ENCODE measurements around the gene THUMPD2.
"Not testable (repeated sequence)": the region's sequence is repeated elsewhere in the genome, so short reads cannot be mapped to it uniquely, and the experiment has no call there.

Gene THUMPD2

GRCh38 chr2:39778775-39779340 is at the start of gene THUMPD2:
Gene THUMPD2, minus strand, starts transcription at chr2:39779258. Its CDS starts 19 bp downstream, at chr2:39779239.
- DNase-seq, result peak; percentile 5 to 29

GRCh38 chr2:39821871-39822270 is 42.8 kb upstream of the THUMPD2 start:
- DNase-seq, result no peak

GRCh38 chr2:39816845-39817244 is 37.8 kb upstream of the THUMPD2 start:
- no peak for DNase-seq

DNA sequence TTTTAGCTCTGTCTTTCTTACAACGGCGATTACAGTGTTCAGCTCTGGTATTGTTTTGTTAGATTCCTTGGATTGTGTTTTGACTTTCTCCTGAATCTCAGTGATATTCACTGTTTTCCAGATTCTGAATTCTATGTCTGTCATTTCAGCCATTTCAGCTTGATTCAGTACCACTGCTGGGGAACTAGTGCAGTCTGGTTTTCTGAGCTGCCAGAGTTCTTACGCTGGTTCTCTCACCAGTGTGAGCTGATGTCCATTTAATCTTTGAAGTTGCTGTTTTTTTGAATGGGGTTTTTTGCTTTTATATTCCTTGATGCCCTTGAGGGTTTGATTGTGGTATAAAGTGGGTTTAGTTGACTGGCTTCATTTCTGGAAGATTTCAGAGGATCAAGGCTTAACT is 37.4 kb upstream of the THUMPD2 start:
- DNase-seq, result no peak

GRCh38 chr2:39805936-39806608 is 27.0 kb upstream of the THUMPD2 start:
- DNase-seq, result no peak

- DNase-seq, result no peak
Observed at GRCh38 chr2:39803839-39804238, 24.8 kb upstream of the THUMPD2 start.

GRCh38 chr2:39800752-39801151 is 21.7 kb upstream of the THUMPD2 start:
- no peak for DNase-seq

GRCh38 chr2:39796134-39796533 is 17.1 kb upstream of the THUMPD2 start:
- DNase-seq, result no peak

DNA sequence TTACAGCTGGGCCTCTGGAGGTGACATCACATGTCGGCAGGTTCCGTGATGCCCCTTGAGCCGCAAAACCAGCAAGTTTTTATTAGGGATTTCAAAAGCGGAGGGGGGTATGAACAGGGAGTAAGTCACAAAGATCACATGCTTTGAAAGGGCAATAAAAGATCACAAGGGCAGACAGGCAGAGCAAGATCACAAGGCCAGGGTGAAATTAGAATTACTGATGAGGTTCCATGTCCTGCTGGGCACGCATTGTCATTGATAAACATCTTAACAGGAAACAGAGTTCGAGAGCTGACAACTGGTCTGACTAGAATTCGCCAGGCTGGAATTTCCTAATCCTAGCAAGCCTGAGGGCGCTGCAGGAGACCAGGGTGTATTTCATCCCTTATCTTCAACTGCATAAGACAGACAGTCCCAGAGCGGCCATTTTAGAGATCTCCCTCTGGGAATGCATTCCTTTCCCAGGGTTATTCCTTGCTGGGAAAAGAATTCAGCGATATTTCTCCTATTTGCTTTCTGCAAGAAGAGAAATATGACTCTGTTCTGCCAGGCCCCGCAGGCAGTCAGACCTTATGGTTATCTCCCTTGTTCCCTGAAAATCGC is 11.3 kb upstream of the THUMPD2 start:
- DNase-seq, result not testable (repeated sequence)

GRCh38 chr2:39787950-39788349 is 8.9 kb upstream of the THUMPD2 start:
- no peak for DNase-seq

- peak in 1 of 2 donors; percentile 23 for DNase-seq
Observed at GRCh38 chr2:39786761-39787522, 7.9 kb upstream of the THUMPD2 start.

DNA sequence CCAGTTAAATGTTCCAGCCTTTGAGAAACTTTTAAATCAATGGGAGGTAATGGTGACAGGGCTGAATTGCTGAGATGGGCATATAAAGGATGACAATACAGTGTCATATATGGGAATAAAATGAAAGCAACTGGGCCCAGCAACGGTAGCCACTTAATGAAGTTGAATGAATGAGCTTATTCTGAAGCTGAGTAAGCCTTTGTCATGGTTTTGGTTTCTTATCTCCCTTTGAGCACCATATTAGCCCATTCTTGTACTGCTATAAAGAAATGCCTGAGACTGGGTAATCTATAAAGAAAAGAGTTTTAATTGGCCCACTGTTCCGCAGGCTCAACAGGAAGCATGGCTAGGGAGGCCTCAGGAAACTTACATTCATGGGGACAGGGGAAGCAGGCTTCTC is 3.5 kb upstream of the THUMPD2 start:
- no peak for DNase-seq

- no peak for DNase-seq
Observed at GRCh38 chr2:39781697-39782096, 2.6 kb upstream of the THUMPD2 start.

- peak in 1 of 2 donors; percentile 81 for DNase-seq
Observed at GRCh38 chr2:39780825-39781600, 2.0 kb upstream of the THUMPD2 start.

- no peak for DNase-seq
Observed at GRCh38 chr2:39779927-39780326, 869 bp upstream of the THUMPD2 start.

DNA sequence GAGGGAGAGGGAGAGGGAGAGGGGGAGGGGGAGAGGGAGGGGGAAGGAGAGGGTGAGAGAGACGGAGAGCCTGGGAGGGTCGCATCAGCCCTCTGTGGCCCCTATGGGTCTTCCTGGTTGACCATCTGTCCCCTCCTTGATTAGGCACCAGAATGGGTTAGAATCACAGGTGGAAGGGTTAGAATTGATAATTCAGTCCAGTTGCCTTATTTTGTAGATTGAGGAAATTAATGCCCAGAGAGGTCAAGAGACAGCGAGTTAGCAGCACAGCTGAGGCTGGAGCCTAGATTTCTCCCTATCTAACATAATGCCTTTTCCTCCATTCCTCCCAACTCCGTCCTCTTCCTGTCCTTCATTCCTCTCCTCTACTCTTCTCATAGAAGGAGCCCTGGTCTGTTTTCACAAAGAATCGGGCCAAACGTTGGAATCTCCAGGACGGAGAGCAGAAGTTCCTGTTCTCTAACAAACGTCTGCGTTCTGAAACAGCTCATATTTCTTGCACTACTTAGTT is 338 bp upstream of the THUMPD2 start:
- no peak for DNase-seq

GRCh38 chr2:39778233-39778632 is 825 bp downstream of the THUMPD2 start:
- no peak for DNase-seq

DNA sequence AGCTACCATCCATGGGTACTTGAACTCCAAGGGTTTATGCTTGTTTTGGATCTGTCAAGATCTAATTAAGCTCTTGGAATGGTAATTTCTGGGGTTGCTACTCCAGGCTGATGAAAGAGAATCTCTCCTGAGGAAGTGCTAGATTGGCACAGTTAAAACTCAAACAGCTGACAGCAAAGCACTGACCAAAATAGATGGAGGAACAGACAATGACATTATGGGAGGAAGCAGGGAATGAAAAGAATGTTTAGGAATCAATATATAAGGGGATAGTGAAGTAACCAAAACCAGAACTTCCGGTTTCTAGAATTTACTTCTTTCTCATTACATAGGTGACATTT is 6.3 kb downstream of the THUMPD2 start:
- no peak for DNase-seq

DNA sequence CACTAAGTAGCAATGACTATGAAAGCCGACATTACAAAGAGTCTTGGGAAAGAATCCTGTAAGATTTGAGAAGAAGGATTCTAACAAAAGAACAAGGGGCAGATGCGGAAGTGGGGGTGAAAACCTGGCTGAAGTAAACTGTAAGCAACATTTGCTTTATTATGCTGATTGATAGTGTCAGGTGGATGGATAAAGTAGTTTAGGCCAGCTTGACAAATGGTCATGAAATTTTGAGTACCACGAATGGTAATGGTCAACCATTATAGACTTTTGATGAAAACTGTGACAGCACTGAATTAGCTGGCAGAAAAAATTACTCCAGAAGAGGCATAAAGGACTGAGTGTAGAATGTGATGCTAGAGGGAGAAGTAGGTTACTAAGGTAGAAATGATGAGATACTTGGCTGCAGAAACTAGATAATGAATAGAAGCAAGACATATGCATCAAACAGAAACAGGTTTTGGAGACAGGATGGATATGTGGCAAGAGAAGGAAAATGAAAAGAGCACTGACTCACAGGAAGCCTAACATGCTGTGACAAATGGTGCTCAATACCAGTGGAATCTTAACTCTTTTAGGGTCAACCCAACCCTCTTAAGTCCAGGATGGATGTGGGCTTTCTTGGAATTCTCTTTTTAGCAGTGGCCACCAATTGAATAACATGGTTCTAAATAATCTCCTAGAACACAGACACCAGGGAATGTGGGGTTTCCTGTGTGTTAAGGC is 6.8 kb downstream of the THUMPD2 start:
- peak in 1 of 2 donors; percentile 67 for DNase-seq

DNA sequence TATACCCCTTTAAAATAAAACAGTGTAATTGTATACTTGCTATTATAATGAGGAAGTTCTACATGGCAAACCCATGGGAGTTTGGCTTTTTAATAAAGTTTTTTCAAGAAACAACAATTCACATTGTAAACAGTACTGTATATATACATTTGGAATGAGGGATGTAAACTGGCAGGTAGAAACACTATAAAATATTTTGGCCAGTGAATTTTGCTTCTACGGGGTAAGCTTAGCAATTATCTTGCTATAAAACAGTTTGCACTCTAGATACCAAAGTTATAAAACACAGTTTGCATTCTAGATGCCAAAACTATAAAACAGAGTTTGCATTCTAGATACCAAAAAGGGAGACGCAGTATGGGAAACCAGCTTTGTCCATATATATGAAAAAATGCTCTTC is 16.6 kb downstream of the THUMPD2 start:
- DNase-seq, result no peak

- no peak for DNase-seq
Observed at GRCh38 chr2:39757156-39757555, 21.9 kb downstream of the THUMPD2 start.

GRCh38 chr2:39755466-39755865 is 23.6 kb downstream of the THUMPD2 start:
- no peak for DNase-seq
